CD4-positive, alpha-beta T cell treated with Interleukin-15 for 4 hours (primary cell): ENCODE data around the gene PML.
A peak's percentile ranks its signal among the peaks of the same experiment; 100 is the strongest.
"Not testable (repeated sequence)": the region's sequence is repeated elsewhere in the genome, so short reads cannot be mapped to it uniquely, and the experiment has no call there.

Experiments used
- DNase-seq: peaks from one replicate; pipeline ENCODE4 v3.0.0-alpha.2; 2020; ENCODE audit warnings: low spot score

Gene PML

GRCh38 chr15:73957785-73958184 is 36.7 kb upstream of the PML start:
- no peak for DNase-seq

- peak; percentile 48 for DNase-seq
Measured at GRCh38 chr15:73959012-73959581, 35.4 kb upstream of the PML start.

- DNase-seq, result no peak
Measured at GRCh38 chr15:73959801-73960200, 34.7 kb upstream of the PML start.

GRCh38 chr15:73960472-73961070 is 33.9 kb upstream of the PML start:
- DNase-seq, result not testable (repeated sequence)

GRCh38 chr15:73962433-73962832 is 32.1 kb upstream of the PML start:
- DNase-seq, result no peak

- DNase-seq, result peak; percentile 88
Measured at GRCh38 chr15:73964736-73965093, 29.8 kb upstream of the PML start.

- DNase-seq, result no peak
Measured at GRCh38 chr15:73965094-73965757, 29.3 kb upstream of the PML start.

- DNase-seq, result peak; percentile 49
Measured at GRCh38 chr15:73965758-73966113, 28.8 kb upstream of the PML start.

GRCh38 chr15:73968461-73968860 is 26.1 kb upstream of the PML start:
- DNase-seq, result no peak

- DNase-seq, result no peak
Measured at GRCh38 chr15:73969151-73969759, 25.3 kb upstream of the PML start.

GRCh38 chr15:73972984-73973682 is 21.4 kb upstream of the PML start:
- peak; percentile 80 for DNase-seq

- not testable (repeated sequence) for DNase-seq
Measured at GRCh38 chr15:73973683-73974200, 20.8 kb upstream of the PML start.

GRCh38 chr15:73975440-73976125 is 18.9 kb upstream of the PML start:
- DNase-seq, result peak; percentile 30

GRCh38 chr15:73978896-73979295 is 15.6 kb upstream of the PML start:
- DNase-seq, result no peak

GRCh38 chr15:73979636-73980035 is 14.9 kb upstream of the PML start:
- no peak for DNase-seq

- DNase-seq, result no peak
Measured at GRCh38 chr15:73981761-73982221, 12.7 kb upstream of the PML start.

GRCh38 chr15:73982222-73982962 is 12.1 kb upstream of the PML start:
- no peak for DNase-seq

- DNase-seq, result no peak
Measured at GRCh38 chr15:73983211-73983727, 11.2 kb upstream of the PML start.

GRCh38 chr15:73983773-73984172 is 10.7 kb upstream of the PML start:
- no peak for DNase-seq

- DNase-seq, result no peak
Measured at GRCh38 chr15:73984208-73984979, 10.1 kb upstream of the PML start.
